ENCODE results near the gene P2RX3.

The P2RX3 gene

DNA sequence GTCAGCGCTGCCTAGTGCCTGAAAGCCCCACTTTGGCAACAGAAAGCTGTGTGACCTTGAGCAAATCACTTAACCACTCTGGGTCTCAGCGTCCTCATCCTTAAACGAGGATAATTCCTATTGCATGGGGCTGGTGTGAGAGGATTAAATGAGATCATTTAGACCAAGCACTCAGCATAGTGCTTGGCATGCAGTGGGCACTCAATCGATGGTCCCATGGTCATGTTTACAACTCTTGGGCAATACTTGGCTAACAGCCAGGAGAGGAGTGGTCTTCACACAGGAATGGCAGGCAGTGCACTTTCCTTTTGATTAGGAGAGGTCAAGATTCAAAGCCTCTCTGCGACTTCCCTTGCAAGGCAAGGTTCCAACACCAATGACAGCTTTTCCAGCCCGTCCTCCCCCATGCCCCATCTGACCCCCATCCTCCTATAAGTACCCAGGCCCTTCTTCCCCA is 27.5 kb upstream of the P2RX3 start:
- DNase-seq: peak; percentile 76

GRCh38 chr11:57311109-57311936 is 26.8 kb upstream of the P2RX3 start:
- peak; percentile 76 for DNase-seq

DNA sequence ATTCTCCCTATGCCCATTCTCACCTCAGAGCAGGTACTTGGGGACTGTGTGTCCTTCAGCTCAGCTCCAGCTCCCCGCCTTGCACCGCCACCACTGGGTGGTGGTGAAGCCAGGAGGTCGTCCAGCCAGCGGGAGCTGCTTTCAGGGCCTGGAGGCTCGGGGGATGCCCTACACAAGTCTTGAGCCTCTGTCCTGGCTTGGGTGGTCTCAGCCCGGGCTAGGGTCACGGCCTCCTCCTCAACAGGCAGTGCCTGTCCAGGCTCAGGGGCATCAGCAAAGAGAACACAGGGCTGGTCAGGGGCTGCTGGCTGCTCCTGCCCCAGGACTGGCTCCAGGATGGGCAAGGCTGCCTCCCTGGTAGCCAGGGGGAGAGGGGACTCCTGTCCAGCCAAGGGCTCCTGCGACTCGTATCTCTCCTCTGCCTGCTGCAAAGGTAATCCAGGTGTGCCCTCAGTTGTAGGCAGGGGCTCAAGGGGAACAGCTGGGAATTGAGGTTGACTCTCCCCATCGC is 25.6 kb upstream of the P2RX3 start:
- DNase-seq: no peak

- no peak for DNase-seq
Observed at GRCh38 chr11:57313071-57313787, 24.9 kb upstream of the P2RX3 start.

DNA sequence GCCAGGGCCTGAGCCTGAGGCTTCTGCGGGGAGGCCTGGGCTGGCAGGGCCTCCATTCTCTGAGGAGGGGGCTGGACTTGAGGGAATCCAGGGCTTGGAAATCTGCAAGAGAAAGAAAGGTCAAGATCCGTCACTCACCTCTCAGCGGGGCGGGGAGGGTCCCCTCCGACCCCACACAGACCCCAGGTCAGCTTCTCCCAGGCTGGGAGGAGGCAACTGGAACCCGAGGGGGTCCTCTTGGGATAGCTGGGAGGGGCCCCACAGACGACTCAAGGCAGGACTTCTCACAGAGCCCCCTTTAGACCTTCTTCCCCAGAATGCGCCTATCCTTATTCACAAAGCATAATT is 24.4 kb upstream of the P2RX3 start:
- DNase-seq: no peak

DNA sequence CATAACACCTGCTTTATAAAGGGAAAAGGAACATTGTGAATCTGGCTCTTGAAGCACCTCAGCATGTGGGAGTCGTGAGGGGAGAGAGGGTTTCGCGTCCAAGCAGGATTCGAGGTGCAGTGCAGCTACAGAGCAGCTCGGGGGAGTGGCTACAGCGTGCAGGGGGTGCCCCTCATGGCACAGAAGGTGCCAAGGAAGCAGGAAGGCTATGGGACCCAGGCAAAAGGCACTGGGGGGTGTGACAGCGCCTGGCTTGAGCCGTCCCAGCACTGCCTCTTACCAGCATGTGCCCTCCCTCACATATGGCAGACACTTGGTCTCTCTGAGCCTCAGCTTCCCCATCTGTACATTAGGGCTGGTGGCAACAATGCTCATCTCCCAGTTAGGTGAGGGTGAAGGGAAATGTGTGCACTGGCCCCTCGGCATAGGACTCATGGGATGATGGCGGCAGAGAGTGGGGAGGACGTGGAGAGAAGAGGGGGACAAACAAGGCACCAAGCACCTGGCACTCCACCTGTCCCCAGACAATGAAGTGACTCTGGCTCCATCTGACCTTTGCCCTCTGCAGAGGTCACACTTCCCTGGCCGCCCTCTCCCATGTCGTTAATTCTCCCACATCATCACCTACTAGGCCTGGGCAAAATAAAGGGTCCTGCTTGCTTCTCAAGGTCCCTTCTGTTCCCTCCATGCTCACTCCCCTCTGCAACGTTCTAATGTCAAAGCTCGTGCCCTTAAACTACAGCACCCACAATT is 23.8 kb upstream of the P2RX3 start:
- DNase-seq: no peak

DNA sequence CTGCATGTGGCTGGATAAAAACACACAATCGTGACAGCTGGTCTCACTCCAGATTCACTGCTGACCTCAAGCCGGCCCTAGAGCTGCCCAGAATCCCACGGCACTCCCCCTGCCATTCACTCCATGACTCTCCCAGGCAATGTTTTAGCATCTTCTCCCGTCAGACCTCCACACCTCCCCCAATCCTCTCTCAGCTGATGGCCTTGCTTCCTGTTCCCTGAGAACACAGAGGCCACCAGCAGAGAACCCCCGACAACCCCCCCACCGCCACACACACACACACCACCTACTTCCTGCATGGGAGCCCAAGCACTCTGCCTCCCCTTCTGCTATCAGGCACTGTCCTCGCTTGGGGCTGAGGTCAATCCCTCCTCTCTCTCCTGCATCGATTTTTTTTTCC is 22.7 kb upstream of the P2RX3 start:
- peak; percentile 16 for DNase-seq

- peak; percentile 56 for DNase-seq
Observed at GRCh38 chr11:57316017-57316416, 22.1 kb upstream of the P2RX3 start.

- no peak for DNase-seq
Observed at GRCh38 chr11:57318178-57318577, 20.0 kb upstream of the P2RX3 start.

- DNase-seq: no peak
Observed at GRCh38 chr11:57320067-57320718, 18.0 kb upstream of the P2RX3 start.

GRCh38 chr11:57320719-57321387 is 17.3 kb upstream of the P2RX3 start:
- DNase-seq: no peak

GRCh38 chr11:57321388-57322255 is 16.5 kb upstream of the P2RX3 start:
- DNase-seq: no peak

DNA sequence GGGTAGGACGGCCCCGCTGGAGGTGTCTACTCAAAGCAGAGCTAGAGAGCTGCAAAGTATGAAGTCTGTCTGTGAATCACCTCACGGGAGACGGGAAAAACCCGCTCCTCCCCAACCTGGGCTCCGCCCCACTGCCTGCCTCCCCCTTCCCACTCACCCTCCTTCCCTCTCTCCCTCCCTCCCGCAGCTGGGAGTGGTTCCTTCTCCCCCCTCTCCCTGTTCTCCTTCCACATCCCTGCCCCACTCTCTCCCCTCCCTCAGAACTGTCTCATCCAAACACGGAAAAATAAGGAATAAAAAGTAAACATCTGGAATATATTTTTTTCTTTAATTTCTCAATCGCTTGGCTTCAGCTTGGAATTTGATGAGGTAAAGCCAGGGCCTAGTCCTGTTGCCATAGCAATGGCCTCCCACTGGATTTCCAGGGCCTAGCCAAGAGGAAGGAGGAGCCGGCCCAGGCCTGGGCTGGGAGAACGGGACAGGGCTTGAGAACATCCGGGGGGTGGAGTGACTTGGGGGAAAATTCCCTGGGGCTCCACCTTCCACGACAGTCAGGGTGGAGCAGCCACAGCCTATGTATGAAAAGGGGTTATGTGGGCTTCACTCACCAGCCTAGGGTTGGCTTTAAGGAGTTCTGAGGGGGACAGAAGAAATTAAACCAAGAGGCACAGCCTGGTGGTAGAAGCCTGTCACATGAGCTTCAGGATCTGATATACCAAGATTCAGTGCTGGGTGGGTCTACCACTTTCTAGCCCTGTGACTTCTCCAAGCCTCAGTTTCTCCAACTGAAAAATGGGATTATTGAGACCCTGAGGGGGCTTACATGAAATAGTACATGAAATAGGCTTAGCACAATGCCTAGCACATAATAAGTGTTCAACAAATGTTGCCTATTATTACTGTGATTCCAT is 15.6 kb upstream of the P2RX3 start:
- DNase-seq: peak; percentile 57

DNA sequence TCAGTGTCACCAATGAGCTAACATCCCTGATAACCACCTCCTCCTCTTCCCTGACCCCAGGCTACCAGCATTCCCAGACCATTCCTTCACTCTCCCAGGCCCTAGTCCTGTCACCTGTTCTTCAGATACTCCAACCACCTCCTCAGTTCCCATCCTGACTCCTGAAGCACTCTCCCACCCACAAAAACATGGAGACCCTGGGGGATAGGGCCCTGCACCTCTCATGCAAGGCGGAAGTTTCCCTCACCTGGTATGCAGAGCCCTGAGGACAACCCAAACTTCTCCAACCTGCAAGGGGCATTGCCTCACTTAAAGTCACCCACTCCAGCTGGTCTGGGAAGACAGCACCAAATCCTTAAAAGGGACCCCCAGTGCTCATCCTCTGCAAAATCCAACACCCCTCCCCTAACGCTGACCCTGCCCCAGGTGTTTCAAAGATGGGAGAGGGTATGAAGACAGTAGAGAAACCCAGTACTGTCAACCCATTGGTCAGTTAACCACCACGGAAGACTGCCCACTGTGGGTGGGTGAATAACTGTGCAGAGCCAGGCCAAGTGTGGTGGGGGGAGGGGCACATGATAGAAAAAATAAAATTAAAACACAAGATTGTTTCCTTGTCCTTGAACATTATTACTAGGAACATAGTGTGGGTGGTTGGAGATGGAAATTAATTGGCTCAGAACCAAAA is 14.8 kb upstream of the P2RX3 start:
- no peak for DNase-seq

GRCh38 chr11:57323855-57324153 is 14.3 kb upstream of the P2RX3 start:
- DNase-seq: no peak

GRCh38 chr11:57324154-57324885 is 13.8 kb upstream of the P2RX3 start:
- peak; percentile 41 for DNase-seq

GRCh38 chr11:57324886-57325734 is 13.0 kb upstream of the P2RX3 start, which contains the start of gene TNKS1BP1:
TNKS1BP1 (minus strand) TSS chr11:57324952; CDS start chr11:57321885, 3,067 bp downstream.
- DNase-seq: peak; percentile 95

GRCh38 chr11:57325735-57326048 is 12.5 kb upstream of the P2RX3 start:
- no peak for DNase-seq
